Glomerular endothelial cell (primary cell): ENCODE measurements around the gene PRKCI. TPM values are rescaled to one million over a fixed set of nuclear protein-coding genes. Genes with fewer than 3 reads are reported as not detected.
"Not testable (repeated sequence)": the region's sequence is repeated elsewhere in the genome, so short reads cannot be mapped to it uniquely, and the experiment has no call there.

ENCODE experiments used
- DNase-seq: peaks from one replicate; pipeline ENCODE4 v3.0.0-alpha.2; 2011; ENCODE audit warnings: low read depth, low spot score; ENCODE audit errors: extremely low read depth
- total RNA-seq: library from RNA; depleted of rRNA; stranded (reverse); fragments of >200 nt; gene quantifications from 2 replicates; pipeline ENCODE4 v1.2.3, GENCODE V29; 2015

The PRKCI gene
- total RNA-seq, 1 donor from 2014 or later = 21.0 TPM

DNA sequence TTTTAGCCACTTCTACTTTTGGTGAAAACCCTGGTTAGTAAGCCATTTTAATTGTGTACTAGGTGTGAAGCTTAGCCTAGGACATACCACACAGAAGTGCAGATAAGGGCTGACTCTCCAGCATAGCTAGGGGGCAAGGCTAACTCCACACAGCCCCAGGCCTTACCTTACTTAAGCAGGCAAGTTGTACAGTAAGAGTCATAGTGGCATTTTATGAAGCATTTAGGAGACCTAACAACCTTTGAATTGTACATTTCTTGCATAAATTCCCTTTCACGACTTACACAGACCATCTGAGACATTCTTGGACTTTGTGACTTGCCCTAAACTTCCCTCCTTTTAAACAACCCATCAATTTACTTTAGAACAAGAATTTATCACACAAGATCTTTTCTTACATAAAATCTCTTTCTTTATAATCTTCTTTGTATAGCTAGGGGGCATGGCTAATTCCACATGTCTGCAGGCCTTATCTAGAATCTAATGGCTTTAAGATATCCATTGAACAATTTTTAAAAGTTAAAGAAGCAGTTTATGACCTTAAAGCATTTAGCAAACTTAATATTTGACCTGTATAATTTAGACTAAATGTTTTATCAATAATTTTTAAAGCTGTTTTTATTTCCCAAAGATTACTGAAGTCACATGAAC is 116.6 kb downstream of the PRKCI start:
- DNase-seq = no peak

DNA sequence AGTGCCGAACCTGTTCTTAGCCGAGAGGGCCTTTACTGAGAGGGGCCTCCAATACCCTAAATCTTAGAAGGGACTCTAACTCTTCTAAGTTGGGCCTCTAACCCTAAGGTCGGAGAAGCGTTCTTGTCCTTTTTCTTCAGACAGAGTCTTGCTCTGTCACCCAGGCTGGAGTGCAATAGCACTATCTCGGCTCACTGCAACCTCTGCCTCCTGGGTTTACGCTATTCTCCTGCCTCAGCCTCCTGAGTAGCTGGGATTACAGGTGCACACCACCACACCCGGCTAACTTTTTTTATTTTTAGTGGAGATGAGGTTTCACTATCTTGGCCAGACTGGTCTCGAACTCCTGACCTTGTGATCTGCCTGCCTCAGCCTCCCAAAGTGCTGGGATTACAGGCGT is 120.0 kb downstream of the PRKCI start:
- not testable (repeated sequence) for DNase-seq

DNA sequence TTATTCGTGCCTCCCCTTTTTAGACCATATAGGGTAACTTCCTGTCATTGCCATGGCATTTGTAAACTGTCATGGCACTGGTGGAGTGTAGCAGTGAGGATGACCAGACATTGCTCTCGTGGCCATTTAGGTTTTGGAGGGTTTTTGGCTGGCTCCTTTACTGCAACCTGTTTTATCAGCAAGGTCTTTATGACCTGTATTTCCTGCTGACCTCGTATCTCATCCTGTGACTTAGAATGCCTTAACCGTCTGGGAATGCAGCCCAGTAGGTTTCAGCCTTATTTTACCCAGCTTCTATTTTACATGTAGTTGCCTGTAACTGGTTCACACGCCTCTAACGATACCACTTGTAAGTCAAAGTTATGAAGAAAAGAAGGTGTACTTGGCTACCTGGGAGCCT is 121.6 kb downstream of the PRKCI start:
- not testable (repeated sequence) for DNase-seq

DNA sequence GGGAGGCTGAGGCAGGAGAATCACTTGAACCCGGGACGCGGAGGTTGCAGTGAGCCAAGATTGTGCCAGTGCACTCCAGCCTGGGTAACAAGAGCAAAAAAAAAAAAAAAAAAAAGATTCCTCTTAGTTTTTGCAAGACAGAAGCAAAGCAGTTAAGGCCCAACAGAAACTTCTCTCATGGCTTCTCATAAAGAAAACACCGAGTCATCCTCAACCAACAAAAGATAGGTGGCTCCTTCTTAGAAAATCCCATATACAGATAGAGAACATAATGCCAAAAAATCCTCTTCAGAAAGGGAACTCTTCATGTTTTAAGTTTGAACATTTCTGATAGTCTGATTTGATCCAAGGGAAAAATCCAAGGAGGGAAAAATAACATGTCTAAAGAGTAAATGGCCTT is 122.7 kb downstream of the PRKCI start:
- DNase-seq = no peak

DNA sequence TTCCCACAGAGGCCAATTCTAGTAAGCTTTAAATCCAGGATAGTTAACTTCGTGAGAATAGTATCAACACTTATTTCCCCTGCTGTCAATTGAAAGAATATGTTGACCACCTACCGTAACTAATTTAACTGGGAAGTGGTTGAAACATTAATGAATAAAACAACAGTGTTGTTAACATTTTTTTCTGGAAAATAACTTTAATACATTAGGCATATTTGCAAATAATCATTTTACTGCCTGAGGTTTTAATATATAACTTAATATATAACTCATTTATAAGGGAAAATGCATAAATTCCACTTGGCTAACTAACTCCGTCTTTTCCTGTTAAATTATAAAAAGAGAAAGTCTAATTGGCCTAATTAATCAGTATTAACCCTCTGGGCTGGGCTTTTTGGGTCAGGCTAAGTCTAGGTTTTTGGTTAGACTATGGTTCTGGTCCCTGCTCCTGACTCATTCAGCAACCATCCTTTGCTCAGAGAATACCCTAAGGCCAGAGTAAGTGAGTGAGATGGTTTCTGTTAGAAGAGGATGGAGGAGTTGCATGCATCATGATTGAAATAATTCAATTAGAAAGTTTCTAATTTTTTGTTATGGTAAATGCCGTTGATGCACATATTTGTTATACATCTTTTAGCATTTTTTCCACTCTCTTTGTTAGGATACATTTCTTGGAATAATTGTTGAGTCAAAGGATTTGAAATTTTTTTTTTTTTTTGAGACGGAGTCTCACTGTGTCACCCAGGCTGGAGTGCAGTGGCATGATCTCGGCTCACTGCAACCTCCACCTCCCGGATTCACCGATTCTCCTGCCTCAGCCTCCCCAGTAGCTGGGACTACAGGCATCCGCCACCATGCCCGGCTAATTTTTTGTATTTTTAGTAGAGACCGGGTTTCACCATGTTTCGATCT is 124.5 kb downstream of the PRKCI start:
- no peak for DNase-seq

DNA sequence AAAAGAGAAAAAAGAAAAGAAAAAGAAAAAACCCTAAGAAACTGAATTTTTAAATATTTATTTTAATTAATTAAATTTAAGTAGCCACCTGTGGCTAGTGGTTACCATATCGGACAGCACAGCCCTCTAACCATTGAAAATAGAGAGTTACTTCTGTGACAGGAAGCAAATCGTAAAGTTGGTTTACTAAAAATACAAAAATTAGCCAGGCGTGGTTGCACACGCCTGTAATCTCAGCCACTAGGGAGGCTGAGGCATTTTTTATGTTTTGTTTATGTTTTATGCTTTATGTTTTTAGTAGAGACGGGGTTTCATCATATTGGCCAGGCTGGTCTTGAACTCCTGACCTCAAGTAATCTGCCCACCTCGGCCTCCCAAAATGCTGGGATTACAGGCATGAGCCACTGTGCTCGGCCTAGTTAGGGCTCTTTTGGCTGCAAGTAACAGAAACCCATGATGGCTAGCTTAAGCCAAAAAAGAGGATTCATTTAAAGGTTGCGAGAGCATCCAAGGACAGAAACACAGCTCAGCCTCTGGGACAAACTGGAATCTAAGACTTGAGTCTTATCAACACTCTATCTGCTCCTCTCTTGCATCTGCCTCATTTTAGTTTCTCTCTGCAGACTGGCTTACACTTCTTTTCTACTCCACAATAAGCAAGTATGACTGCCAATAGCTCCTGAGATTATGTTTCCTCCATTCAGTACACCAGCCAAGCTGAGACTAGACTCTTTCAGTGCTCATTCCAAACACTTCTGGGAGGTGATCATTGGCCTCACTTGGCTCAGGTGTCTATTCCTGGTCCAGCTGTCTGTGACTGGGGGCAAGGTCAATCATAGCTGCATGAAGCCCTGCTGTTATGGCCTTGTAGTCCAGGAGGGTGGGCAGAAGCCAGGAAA is 128.5 kb downstream of the PRKCI start:
- no peak for DNase-seq

DNA sequence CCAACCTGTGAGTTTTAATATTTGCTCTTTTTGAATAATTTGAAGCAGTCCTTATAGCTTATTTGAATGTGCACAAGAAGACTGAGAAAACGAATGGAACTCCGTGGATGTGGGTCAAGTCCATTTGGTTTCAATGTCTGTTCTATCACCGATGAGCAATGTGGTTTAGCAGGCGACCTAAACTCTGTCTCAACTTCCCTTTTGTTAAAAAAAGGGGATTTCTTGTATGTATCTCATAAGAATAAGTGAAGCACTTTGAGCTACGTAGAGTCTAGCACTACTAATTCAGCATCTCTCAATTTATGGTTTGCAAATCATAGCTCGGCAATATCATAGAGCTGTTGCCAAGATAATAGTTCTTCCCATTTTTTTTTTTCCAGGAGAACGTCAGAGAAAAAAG is 130.7 kb downstream of the PRKCI start:
- DNase-seq = no peak

DNA sequence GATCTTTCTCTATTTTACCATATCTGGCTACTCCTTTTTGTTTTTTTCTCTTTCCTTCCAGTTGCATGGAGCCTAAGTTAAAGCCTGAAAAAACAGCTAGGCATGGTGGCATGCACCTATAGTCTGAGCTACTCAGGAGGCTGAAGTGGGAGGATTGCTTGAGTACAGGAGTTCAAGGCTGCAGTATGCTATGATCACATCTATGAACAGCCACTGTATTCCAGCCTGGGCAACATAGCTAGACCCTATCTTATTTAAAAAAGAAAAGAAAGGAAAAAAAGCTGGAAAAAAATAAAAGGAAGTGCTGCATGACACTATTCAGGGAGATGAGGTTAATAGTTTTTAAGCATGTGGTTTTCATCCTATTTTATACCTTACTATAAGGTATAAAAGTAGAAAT is 131.3 kb downstream of the PRKCI start:
- no peak for DNase-seq

DNA sequence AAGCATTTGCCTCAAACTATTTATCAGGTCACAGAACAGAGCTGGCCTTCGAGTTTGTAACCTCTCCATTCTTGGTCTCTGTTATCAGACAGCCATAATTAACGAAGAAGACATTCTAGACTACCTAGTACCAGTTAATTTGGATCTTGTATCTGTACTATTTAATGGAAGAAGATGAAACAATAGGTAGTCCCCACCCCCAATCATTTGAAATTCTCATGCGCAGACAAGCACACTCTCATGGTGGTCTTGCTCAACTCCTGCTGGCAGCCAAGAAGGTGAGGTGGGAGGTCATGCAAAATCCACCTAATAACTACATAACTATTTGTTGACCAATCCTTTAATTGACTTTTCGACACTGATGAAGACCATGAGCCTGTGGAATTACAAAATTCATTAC is 132.5 kb downstream of the PRKCI start:
- no peak for DNase-seq

Other genes starting within 250 kb of the PRKCI start
- gene GPR160, start 184.4 kb upstream of the PRKCI start, total RNA-seq = 6.9 and 7.9 TPM in 2 replicates
- 28.7 and 29.7 TPM in 2 replicates for gene PHC3, start 40.7 kb upstream of the PRKCI start, total RNA-seq
- gene SKIL, start 135.3 kb downstream of the PRKCI start, total RNA-seq = 22.3 and 59.8 TPM in 2 replicates
- gene CLDN11, start 196.4 kb downstream of the PRKCI start, total RNA-seq = 111 and 158 TPM in 2 replicates